CD8-positive, alpha-beta memory T cell (primary cell): ENCODE data around the gene LPXN. TPM values are rescaled to one million over a fixed set of nuclear protein-coding genes. Genes with fewer than 3 reads are reported as not detected.
"Not testable (repeated sequence)": the region's sequence is repeated elsewhere in the genome, so short reads cannot be mapped to it uniquely, and the experiment has no call there.

ENCODE experiments used
- CTCF ChIA-PET: fragments of 350-600 bp; sonication (Branson Sonifier 250); formaldehyde crosslinking; loops from one replicate; lab custom pipeline; 2021; ENCODE audit warnings: antibody characterized with exemption; lab: Charles Lee
- POLR2A ChIA-PET: fragments of 350-600 bp; sonication (Branson Sonifier 250); formaldehyde crosslinking; loops from one replicate; lab custom pipeline; 2021; ENCODE audit warnings: antibody characterized with exemption; lab: Charles Lee
- DNase-seq, 5 donors: peaks; one replicate each; pipeline versions ENCODE4 v3.0.0 to v3.0.0-alpha.2; 2020 to 2022; ENCODE audit warnings: mixed read lengths in 1 of 5
- H3K27ac ChIP-seq: one replicate; pipeline ENCODE4 v1.7.0; 2013; ENCODE audit warnings: low read depth, mild to moderate bottlenecking, low read length, moderate library complexity
- H3K27me3 ChIP-seq: 2 replicates; pipeline ENCODE4 v1.7.0; 2013; ENCODE audit warnings: low read length, mild to moderate bottlenecking; ENCODE audit not compliant: insufficient read depth, poor library complexity, severe bottlenecking
- H3K36me3 ChIP-seq: 2 replicates; pipeline ENCODE4 v1.7.0; 2013; ENCODE audit warnings: mild to moderate bottlenecking, low read length, moderate library complexity; ENCODE audit not compliant: insufficient read depth
- H3K4me1 ChIP-seq: 2 replicates; pipeline ENCODE4 v1.7.0; 2013; ENCODE audit warnings: mild to moderate bottlenecking, low read length, moderate library complexity; ENCODE audit not compliant: insufficient read depth
- H3K4me3 ChIP-seq: 2 replicates; pipeline ENCODE4 v1.7.0; 2013; ENCODE audit warnings: mild to moderate bottlenecking, low read length
- H3K9me3 ChIP-seq: 2 replicates; pipeline ENCODE4 v1.7.0; 2013; ENCODE audit warnings: mild to moderate bottlenecking, low read length
- H3K27ac Mint-ChIP-seq, 8 donors: one replicate each; pipeline ENCODE4 v1.8.0; 2020 to 2021; ENCODE audit warnings: mixed read lengths in 8 of 8, mild to moderate bottlenecking in 6 of 8, inconsistent platforms in 3 of 8, moderate library complexity in 3 of 8
- H3K27me3 Mint-ChIP-seq, 2 donors: one replicate each; pipeline ENCODE4 v1.8.0; 2020 to 2021; ENCODE audit warnings: mixed read lengths in 2 of 2, mild to moderate bottlenecking in 1 of 2, moderate library complexity in 1 of 2
- H3K36me3 Mint-ChIP-seq, 3 donors: one replicate each; pipeline ENCODE4 v1.8.0; 2020 to 2021; ENCODE audit warnings: mixed read lengths in 3 of 3, inconsistent platforms in 1 of 3, mild to moderate bottlenecking in 1 of 3
- H3K4me1 Mint-ChIP-seq, 3 donors: one replicate each; pipeline ENCODE4 v1.8.0; 2020 to 2021; ENCODE audit warnings: mixed read lengths in 3 of 3, inconsistent platforms in 1 of 3, mild to moderate bottlenecking in 1 of 3
- H3K4me3 Mint-ChIP-seq, 7 donors: one replicate each; pipeline ENCODE4 v1.8.0; 2020 to 2021; ENCODE audit warnings: mixed read lengths in 7 of 7, mild to moderate bottlenecking in 6 of 7, moderate library complexity in 4 of 7, inconsistent platforms in 2 of 7
- H3K9me3 Mint-ChIP-seq, 5 donors: one replicate each; pipeline ENCODE4 v1.8.0; 2020 to 2022; ENCODE audit warnings: mixed read lengths in 5 of 5, mild to moderate bottlenecking in 3 of 5, moderate library complexity in 2 of 5, inconsistent platforms in 1 of 5
- polyA plus RNA-seq: library from polyadenylated mRNA; unstranded; fragments of 300-500 nt; fragmentation: Illumina TruSeq; gene quantifications from one replicate; pipeline ENCODE4 v1.2.3, GENCODE V29; 2021
- total RNA-seq, 2 experiments: library from RNA; stranded (reverse); gene quantifications; one replicate each; pipeline ENCODE4 v1.2.3, GENCODE V29; 2021

The LPXN gene
- total and polyA plus RNA-seq, 3 experiments from 2014 or later: 168 to 264 (median 175) TPM

DNA sequence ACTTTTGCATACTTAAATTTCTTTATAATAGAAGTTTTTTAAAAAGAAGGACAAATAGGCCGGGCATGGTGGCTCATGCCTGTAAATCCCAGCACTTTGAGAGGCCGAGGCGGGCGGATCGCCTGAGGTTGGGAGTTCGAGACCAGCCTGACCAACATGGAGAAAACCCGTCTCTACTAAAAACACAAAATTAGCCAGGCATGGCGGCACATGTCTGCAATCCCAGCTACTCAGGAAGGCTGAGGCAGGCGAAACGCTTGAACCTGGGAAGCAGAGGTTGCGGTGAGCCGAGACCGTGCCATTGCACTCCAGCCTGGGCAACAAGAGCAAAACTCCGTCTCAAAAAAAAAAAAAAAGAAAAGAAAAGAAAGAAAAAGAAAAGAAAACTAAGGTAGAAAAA lies 2.8 kb downstream of the LPXN start:
- H3K9me3 Mint-ChIP-seq, H3K27me3 Mint-ChIP-seq, H3K27me3 ChIP-seq, H3K9me3 ChIP-seq, DNase-seq: not testable (repeated sequence)
- ChIA-PET CTCF (interaction anchor here (0.9 kb wide), 1 partner anchor 57 kb away, joined by 3 read pairs; no protein-coding TSS in a partner anchor), POLR2A (interaction anchor here (0.7 kb wide), 1 partner anchor 62 kb away, joined by 3 read pairs; no protein-coding TSS in a partner anchor)
- Mint-ChIP-seq H3K27ac (peak overlapping the region; percentile 100), H3K36me3 (peaks cover 9 to 63% (median 13%) of the 10 kb centered on the region in 3 donors), H3K4me3 (peak overlapping the region; percentile 88 to 99 (median 97)), H3K4me1 (peaks cover 73 to 90% (median 90%) of the 10 kb centered on the region in 3 donors)
- Histone ChIP-seq H3K27ac (peak overlapping the region; percentile 55), H3K4me1 (peaks cover 57% of the 10 kb centered on the region), H3K4me3 (peak overlapping the region; percentile 83), H3K36me3 (peaks cover 26% of the 10 kb centered on the region)

GRCh38 chr11:58567889-58568512 lies 7.7 kb downstream of the LPXN start:
- Mint-ChIP-seq H3K9me3 (no peaks in the 10 kb centered on the region), H3K27me3 (no peaks in the 10 kb centered on the region), H3K4me1 (peaks cover 59 to 80% (median 79%) of the 10 kb centered on the region in 3 donors), H3K36me3 (peaks cover 17 to 66% (median 18%) of the 10 kb centered on the region in 3 donors), H3K4me3 (peak overlapping the region; percentile 10 to 78 (median 43)), H3K27ac (peak overlapping the region; percentile 28 to 95 (median 80))
- no peak overlapping the region for H3K27ac ChIP-seq
- H3K9me3 ChIP-seq: no peaks in the 10 kb centered on the region
- POLR2A ChIA-PET: interaction anchor here (1.7 to 3.1 kb wide), 2 partner anchors 10 to 15 kb away, joined by 4 to 24 read pairs; no protein-coding TSS in a partner anchor
- CTCF ChIA-PET: interaction anchor here (0.7 to 4.7 kb wide), 26 partner anchors 9 to 929 kb away, joined by 3 to 73 read pairs (median 5); partner anchors contain the start of genes CNTF, LPXN and ZFP91
- H3K36me3 ChIP-seq: peaks cover 37% of the 10 kb centered on the region
- DNase-seq: peak; percentile 62 to 83 (median 71)
- peaks cover 51% of the 10 kb centered on the region for H3K4me1 ChIP-seq
- H3K4me3 ChIP-seq: no peak overlapping the region
- H3K27me3 ChIP-seq: no peaks in the 10 kb centered on the region

DNA sequence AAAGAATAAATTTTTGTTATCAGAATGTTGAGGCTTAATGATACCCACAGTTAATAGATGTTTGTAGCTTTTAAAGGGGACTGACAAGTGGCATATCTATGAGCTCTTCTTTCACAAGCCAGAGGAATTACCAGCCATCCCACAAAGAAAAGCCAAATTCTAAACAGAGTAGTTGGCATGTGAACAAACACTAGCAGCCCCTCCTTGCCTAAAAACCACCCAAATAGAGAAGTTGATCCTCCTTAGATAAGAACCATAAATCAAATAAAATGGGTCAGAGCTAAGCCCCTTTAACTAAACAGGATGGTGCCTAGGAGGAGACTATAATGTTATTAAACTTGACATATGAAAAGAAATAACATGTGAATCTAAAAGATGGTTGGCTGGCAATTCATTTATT lies 11.4 kb downstream of the LPXN start:
- H3K4me1 Mint-ChIP-seq: peaks cover 68 to 86% (median 86%) of the 10 kb centered on the region in 3 donors
- DNase-seq: no peak
- peak overlapping the region in 1 of 7 donors; percentile 6 for H3K4me3 Mint-ChIP-seq
- ChIA-PET POLR2A (no interaction called here), CTCF (interaction anchor here (0.8 to 4.7 kb wide), 6 partner anchors 10 to 59 kb away, joined by 3 to 27 read pairs (median 3); partner anchors contain the start of gene LPXN)
- peak overlapping the region in 6 of 8 donors; percentile 40 to 88 (median 80) for H3K27ac Mint-ChIP-seq
- no peaks in the 10 kb centered on the region for H3K27me3 ChIP-seq
- no peak overlapping the region for H3K27ac ChIP-seq
- H3K9me3 ChIP-seq: no peaks in the 10 kb centered on the region
- no peaks in the 10 kb centered on the region for H3K9me3 Mint-ChIP-seq
- peaks cover 25% of the 10 kb centered on the region for H3K36me3 ChIP-seq
- H3K4me1 ChIP-seq: peaks cover 63% of the 10 kb centered on the region
- peaks cover 17 to 74% (median 19%) of the 10 kb centered on the region in 3 donors for H3K36me3 Mint-ChIP-seq
- no peaks in the 10 kb centered on the region for H3K27me3 Mint-ChIP-seq
- H3K4me3 ChIP-seq: no peak overlapping the region

- Histone ChIP-seq H3K4me3 (no peak overlapping the region), H3K36me3 (peaks cover 14% of the 10 kb centered on the region), H3K4me1 (peaks cover 47% of the 10 kb centered on the region), H3K27me3 (no peaks in the 10 kb centered on the region), H3K27ac (no peak overlapping the region), H3K9me3 (no peaks in the 10 kb centered on the region)
- peak overlapping the region; percentile 1 to 71 (median 22) for H3K4me3 Mint-ChIP-seq
- H3K4me1 Mint-ChIP-seq: peaks cover 58 to 81% (median 80%) of the 10 kb centered on the region in 3 donors
- peaks cover 7 to 63% (median 13%) of the 10 kb centered on the region in 3 donors for H3K36me3 Mint-ChIP-seq
- H3K27me3 Mint-ChIP-seq: no peaks in the 10 kb centered on the region
- DNase-seq: peak in 2 of 5 donors; percentile 10 to 13
- H3K27ac Mint-ChIP-seq: peak overlapping the region; percentile 69 to 86 (median 83)
- H3K9me3 Mint-ChIP-seq: no peaks in the 10 kb centered on the region
- POLR2A ChIA-PET: interaction anchor here (1.0 kb wide), 2 partner anchors 14 to 15 kb away, joined by 3 read pairs; partner anchors contain the start of gene LPXN
- CTCF ChIA-PET: no interaction called here
Observed at GRCh38 chr11:58562375-58562800, 13.3 kb downstream of the LPXN start.

DNA sequence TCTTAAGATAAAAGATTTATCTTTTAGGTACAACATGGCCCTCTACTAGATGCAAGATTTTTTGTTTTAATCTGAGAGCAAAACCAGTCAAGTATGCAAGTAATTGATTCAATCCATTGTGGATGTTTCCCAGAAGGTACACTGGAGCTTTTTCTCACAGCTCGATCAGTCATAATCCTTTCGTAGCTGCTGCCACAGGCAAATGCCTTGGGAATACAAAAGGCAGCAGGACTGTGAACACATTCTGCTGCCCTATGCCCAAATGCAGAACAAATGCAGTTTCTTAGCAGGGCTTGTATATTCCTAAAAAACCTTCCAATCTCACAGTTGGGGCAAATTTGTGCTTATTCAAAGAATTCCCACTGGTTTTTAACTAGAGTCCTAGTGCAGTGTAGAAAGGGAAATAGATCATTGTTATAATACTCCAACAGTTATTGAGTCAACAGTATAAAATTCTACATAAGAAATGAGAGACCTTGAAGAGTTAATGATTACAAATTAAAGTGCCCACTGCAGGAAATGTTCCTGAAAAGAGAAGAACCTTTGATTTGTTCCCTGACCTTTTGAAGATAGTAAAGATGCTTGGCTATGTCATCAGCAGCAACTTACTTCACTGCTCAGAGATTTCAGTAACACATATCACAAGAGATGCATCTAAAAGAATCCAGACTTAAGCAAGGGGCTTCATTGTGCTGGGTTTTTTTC lies 14.1 kb downstream of the LPXN start:
- no peak for DNase-seq
- Mint-ChIP-seq H3K4me1 (peaks cover 64 to 86% (median 84%) of the 10 kb centered on the region in 3 donors), H3K27ac (peak overlapping the region; percentile 32 to 83 (median 73)), H3K4me3 (peak overlapping the region in 1 of 7 donors; percentile 10), H3K27me3 (no peaks in the 10 kb centered on the region), H3K9me3 (no peaks in the 10 kb centered on the region), H3K36me3 (peaks cover 7 to 67% (median 16%) of the 10 kb centered on the region in 3 donors)
- Histone ChIP-seq H3K4me3 (no peak overlapping the region), H3K4me1 (peaks cover 44% of the 10 kb centered on the region), H3K36me3 (peaks cover 14% of the 10 kb centered on the region), H3K27me3 (no peaks in the 10 kb centered on the region), H3K27ac (no peak overlapping the region), H3K9me3 (no peaks in the 10 kb centered on the region)
- POLR2A ChIA-PET: interaction anchor here (1.0 kb wide), 2 partner anchors 15 to 16 kb away, joined by 3 read pairs; partner anchors contain the start of gene LPXN
- CTCF ChIA-PET: no interaction called here

DNA sequence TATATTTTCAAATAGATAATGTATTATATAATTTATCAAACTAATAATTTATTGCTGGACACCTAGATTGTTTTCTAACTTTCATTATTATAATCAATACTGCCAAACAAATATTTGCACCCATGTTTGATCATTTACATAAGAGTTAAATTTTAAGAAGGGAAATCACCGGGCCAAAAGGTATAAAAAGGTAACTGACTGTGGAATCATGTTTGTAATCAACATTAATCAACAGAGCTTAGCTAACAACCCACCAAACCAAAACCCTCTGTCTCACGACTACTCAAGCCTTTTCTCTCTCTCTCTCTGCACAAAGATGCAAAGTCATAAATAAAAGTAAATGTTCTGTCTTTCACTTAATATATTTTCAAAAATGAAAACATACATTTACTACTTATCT lies 14.8 kb downstream of the LPXN start:
- Mint-ChIP-seq H3K36me3 (peaks cover 7 to 64% (median 16%) of the 10 kb centered on the region in 3 donors), H3K27ac (peak overlapping the region in 7 of 8 donors; percentile 3 to 83 (median 72)), H3K4me3 (no peak overlapping the region), H3K9me3 (no peaks in the 10 kb centered on the region), H3K27me3 (no peaks in the 10 kb centered on the region), H3K4me1 (peaks cover 69 to 86% (median 83%) of the 10 kb centered on the region in 3 donors)
- Histone ChIP-seq H3K36me3 (peaks cover 14% of the 10 kb centered on the region), H3K9me3 (no peaks in the 10 kb centered on the region), H3K27ac (no peak overlapping the region), H3K4me3 (no peak overlapping the region), H3K4me1 (peaks cover 44% of the 10 kb centered on the region), H3K27me3 (no peaks in the 10 kb centered on the region)
- ChIA-PET POLR2A (no interaction called here), CTCF (interaction anchor here (1.4 kb wide), 1 partner anchor 8 kb away, joined by 4 read pairs; no protein-coding TSS in a partner anchor)
- no peak for DNase-seq

- POLR2A ChIA-PET: no interaction called here
- no peak overlapping the region for H3K27ac ChIP-seq
- no peaks in the 10 kb centered on the region for H3K9me3 Mint-ChIP-seq
- DNase-seq: no peak
- no peak overlapping the region for H3K4me3 Mint-ChIP-seq
- H3K4me1 Mint-ChIP-seq: peaks cover 7 to 43% (median 29%) of the 10 kb centered on the region in 3 donors
- H3K36me3 ChIP-seq: peaks cover 70% of the 10 kb centered on the region
- no peaks in the 10 kb centered on the region for H3K4me1 ChIP-seq
- CTCF ChIA-PET: no interaction called here
- peak overlapping the region in 4 of 8 donors; percentile 7 to 70 (median 64) for H3K27ac Mint-ChIP-seq
- no peaks in the 10 kb centered on the region for H3K27me3 Mint-ChIP-seq
- H3K9me3 ChIP-seq: no peaks in the 10 kb centered on the region
- H3K36me3 Mint-ChIP-seq: peaks cover 24 to 97% (median 45%) of the 10 kb centered on the region in 3 donors
- no peak overlapping the region for H3K4me3 ChIP-seq
- H3K27me3 ChIP-seq: no peaks in the 10 kb centered on the region
Observed at GRCh38 chr11:58549644-58550043, 26.0 kb downstream of the LPXN start.
